Keratinocyte (primary cell): ENCODE data around the gene PARP16. TPM values are rescaled to one million over a fixed set of nuclear protein-coding genes. Genes with fewer than 3 reads are reported as not detected.

Source experiments
- DNase-seq: peaks from one replicate; pipeline ENCODE4 v3.0.0-alpha.2; 2011; ENCODE audit warnings: low read depth, missing footprints, low spot score
- FAIRE-seq: peaks from 2 replicates; lab custom pipeline; 2011; peaks lifted over from hg19 to GRCh38; lab: Jason Lieb, UNC
- H2AFZ ChIP-seq: 2 replicates; pipeline ENCODE4 v1.6.0; 2012; ENCODE audit warnings: low read length, control low read depth, inconsistent platforms; ENCODE audit not compliant: control insufficient read depth
- H3K27ac ChIP-seq: 2 replicates; pipeline ENCODE4 v1.5.1; 2011; ENCODE audit warnings: low read length; ENCODE audit not compliant: control insufficient read depth, insufficient read depth
- H3K27me3 ChIP-seq: 3 replicates; pipeline ENCODE4 v1.6.0; 2011; ENCODE audit warnings: low read length; ENCODE audit not compliant: control insufficient read depth, insufficient read depth; ENCODE audit errors: extremely low read depth
- H3K36me3 ChIP-seq, 2 experiments: 2 replicates in 1 of 2; 3 replicates in 1 of 2; pipeline ENCODE4 v1.5.1; 2011; ENCODE audit warnings: low read length in 2 of 2, mild to moderate bottlenecking in 1 of 2; ENCODE audit not compliant: control insufficient read depth in 2 of 2, insufficient read depth in 2 of 2; ENCODE audit errors: extremely low read depth in 1 of 2
- H3K4me1 ChIP-seq: 3 replicates; pipeline ENCODE4 v1.5.1; 2011; ENCODE audit warnings: low read length; ENCODE audit not compliant: control insufficient read depth, insufficient read depth; ENCODE audit errors: extremely low read depth
- H3K4me2 ChIP-seq: 3 replicates; pipeline ENCODE4 v1.6.0; 2011; ENCODE audit warnings: low read depth, low read length; ENCODE audit not compliant: control insufficient read depth, insufficient read depth; ENCODE audit errors: extremely low read depth
- H3K4me3 ChIP-seq, 3 experiments: fragments of 200-600 bp in 1 of 3; sonication (generic) in 1 of 3; 2 replicates in 2 of 3; 3 replicates in 1 of 3; pipeline ENCODE4 v1.5.1; 2011 to 2016; ENCODE audit warnings: low read length in 3 of 3, mild to moderate bottlenecking in 3 of 3, control low read depth in 2 of 3, inconsistent platforms in 1 of 3, low read depth in 1 of 3, mixed read lengths in 1 of 3, mixed run types in 1 of 3, moderate library complexity in 1 of 3; ENCODE audit not compliant: control insufficient read depth in 2 of 3, insufficient read depth in 2 of 3; ENCODE audit errors: extremely low read depth in 1 of 3
- H3K79me2 ChIP-seq: 2 replicates; pipeline ENCODE4 v1.6.0; 2012; ENCODE audit warnings: low read length; ENCODE audit not compliant: control insufficient read depth, insufficient read depth
- H3K9ac ChIP-seq: 3 replicates; pipeline ENCODE4 v1.6.0; 2011; ENCODE audit warnings: low read length; ENCODE audit not compliant: control insufficient read depth, insufficient read depth; ENCODE audit errors: extremely low read depth
- H3K9me1 ChIP-seq: 3 replicates; pipeline ENCODE4 v1.6.0; 2011; ENCODE audit warnings: low read length; ENCODE audit not compliant: control insufficient read depth, insufficient read depth; ENCODE audit errors: extremely low read depth
- H3K9me3 ChIP-seq: 2 replicates; pipeline ENCODE4 v1.5.1; 2012; ENCODE audit warnings: low read depth, low read length; ENCODE audit not compliant: control insufficient read depth
- H4K20me1 ChIP-seq: 3 replicates; pipeline ENCODE4 v1.6.0; 2011; ENCODE audit warnings: low read length; ENCODE audit not compliant: control insufficient read depth, insufficient read depth; ENCODE audit errors: extremely low read depth
- EZH2 ChIP-seq: IDR thresholded peaks from one replicate; pipeline ENCODE4 v1.6.1; 2012; ENCODE audit warnings: inconsistent platforms, mild to moderate bottlenecking, low read length, moderate library complexity
- dilution Hi-C: fragments of 300-500 bp; cut with MboI; formaldehyde crosslinking; loops from one replicate; pipeline ENCODE4 v1.7.0; 2020; ENCODE audit warnings: low sequenced_read_pairs; ENCODE audit not compliant: extremely low pct_ligation_motif_present
- polyA plus RNA-seq, 5 experiments: library from polyadenylated mRNA; depleted of rRNA in 3 of 5; stranded (reverse) in 3 of 5; stranded (forward) in 1 of 5; unstranded in 1 of 5; fragments of >200 nt; gene quantifications; 1 replicate in 1 of 5; 2 replicates in 3 of 5; 3 replicates in 1 of 5; pipeline versions ENCODE4 v1.2.1 to v1.2.3, GENCODE V29; 2011 to 2012; ENCODE audit warnings: missing spikeins in 2 of 5, low read depth in 1 of 5, low replicate concordance in 1 of 5
- TF ChIP-seq, protein P1 (sequence below), 3 experiments: IDR thresholded peaks in 1 of 3; conservative IDR thresholded peaks in 1 of 3; optimal IDR thresholded peaks in 1 of 3; 2 replicates in 2 of 3; 3 replicates in 1 of 3; pipeline versions ENCODE3 to v1.5.1; 2011; ENCODE audit warnings: low read length in 3 of 3, mild to moderate bottlenecking in 3 of 3, moderate library complexity in 2 of 3, control low read depth in 1 of 3, inconsistent platforms in 1 of 3; ENCODE audit not compliant: insufficient read depth in 2 of 3; ENCODE audit errors: extremely low read depth in 1 of 3

PARP16 gene
- polyA plus RNA-seq, 1 donor (not counting 4 experiments of a cell fraction or from before 2014, with no cell fraction given), result 2.1 TPM

DNA sequence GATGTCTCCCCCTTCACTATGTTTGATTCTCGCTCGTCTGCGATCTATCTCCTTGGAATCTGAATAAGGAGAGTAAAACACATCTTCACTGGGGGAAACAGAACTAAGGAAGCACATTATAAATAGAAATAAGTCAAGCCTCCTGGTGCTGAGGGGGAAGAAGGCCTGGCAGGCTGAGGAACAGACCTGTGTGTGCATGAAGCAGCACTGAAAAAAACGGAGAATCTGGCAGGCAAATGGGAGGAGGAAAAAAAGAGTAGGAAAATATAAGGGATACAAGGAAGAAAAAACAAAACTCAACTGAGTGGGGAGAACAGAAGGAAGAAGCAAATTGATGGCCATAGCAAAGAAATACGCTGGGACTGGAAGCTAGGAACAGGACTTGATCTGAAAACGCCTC is 25.7 kb downstream of the PARP16 start:
- no peak overlapping the region for H3K4me3 ChIP-seq
- no peaks in the 10 kb centered on the region for H4K20me1 ChIP-seq
- H3K9me3 ChIP-seq, result no peaks in the 10 kb centered on the region
- no peak overlapping the region for H3K27ac ChIP-seq
- H3K79me2 ChIP-seq, result no peaks in the 10 kb centered on the region
- no peaks in the 10 kb centered on the region for H3K4me1 ChIP-seq
- DNase-seq (no peak), FAIRE-seq (no peak)
- TF ChIP-seq EZH2, result no peak
- TF ChIP-seq, protein P1, sequence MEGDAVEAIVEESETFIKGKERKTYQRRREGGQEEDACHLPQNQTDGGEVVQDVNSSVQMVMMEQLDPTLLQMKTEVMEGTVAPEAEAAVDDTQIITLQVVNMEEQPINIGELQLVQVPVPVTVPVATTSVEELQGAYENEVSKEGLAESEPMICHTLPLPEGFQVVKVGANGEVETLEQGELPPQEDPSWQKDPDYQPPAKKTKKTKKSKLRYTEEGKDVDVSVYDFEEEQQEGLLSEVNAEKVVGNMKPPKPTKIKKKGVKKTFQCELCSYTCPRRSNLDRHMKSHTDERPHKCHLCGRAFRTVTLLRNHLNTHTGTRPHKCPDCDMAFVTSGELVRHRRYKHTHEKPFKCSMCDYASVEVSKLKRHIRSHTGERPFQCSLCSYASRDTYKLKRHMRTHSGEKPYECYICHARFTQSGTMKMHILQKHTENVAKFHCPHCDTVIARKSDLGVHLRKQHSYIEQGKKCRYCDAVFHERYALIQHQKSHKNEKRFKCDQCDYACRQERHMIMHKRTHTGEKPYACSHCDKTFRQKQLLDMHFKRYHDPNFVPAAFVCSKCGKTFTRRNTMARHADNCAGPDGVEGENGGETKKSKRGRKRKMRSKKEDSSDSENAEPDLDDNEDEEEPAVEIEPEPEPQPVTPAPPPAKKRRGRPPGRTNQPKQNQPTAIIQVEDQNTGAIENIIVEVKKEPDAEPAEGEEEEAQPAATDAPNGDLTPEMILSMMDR (optimal IDR thresholded peaks at IDR 0.05 in 1 of 3, IDR thresholded peaks at IDR 0.05 in 1 of 3, conservative IDR thresholded peaks at IDR 0.05 in 1 of 3; ENCODE audit: extremely low read depth in 1 of 3, insufficient read depth in 2 of 3, low read length in 3 of 3), result no peak
- peaks cover 0 to 6% of the 10 kb centered on the region in 2 experiments for H3K36me3 ChIP-seq
- H3K27me3 ChIP-seq, result no peaks in the 10 kb centered on the region
- no peak overlapping the region for H2AFZ ChIP-seq
- H3K4me2 ChIP-seq, result no peak overlapping the region
- H3K9ac ChIP-seq, result no peak overlapping the region
- H3K9me1 ChIP-seq, result no peaks in the 10 kb centered on the region
- dilution Hi-C loops, result no loop called here

DNA sequence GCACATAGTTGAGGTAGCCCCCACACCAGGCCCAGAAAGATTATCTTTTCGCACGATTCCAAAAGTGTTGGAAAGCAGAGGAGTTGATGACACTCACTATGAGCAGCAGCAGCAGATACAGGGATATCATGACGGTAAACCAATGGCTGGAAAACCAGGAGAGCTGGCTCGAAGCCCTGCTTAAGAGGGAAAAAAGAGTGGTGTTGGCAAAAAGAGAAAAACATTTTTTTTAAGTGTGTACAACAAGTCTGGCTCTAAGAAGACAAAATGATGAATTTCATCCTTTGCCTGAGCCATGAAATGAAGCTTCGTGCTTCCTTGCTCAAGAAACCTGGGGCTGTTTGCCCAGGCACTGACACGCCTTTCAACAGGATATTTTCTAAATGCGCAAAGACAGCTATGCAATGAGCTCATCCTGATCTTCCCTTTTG is 27.3 kb downstream of the PARP16 start:
- H3K27me3 ChIP-seq, result no peaks in the 10 kb centered on the region
- no peak overlapping the region for H3K4me2 ChIP-seq
- dilution Hi-C loops, result no loop called here
- H3K27ac ChIP-seq, result no peak overlapping the region
- no peak overlapping the region for H3K9ac ChIP-seq
- DNase-seq (no peak), FAIRE-seq (no peak)
- H3K4me1 ChIP-seq, result no peaks in the 10 kb centered on the region
- H3K4me3 ChIP-seq, result no peak overlapping the region
- H3K36me3 ChIP-seq, result peaks cover 0 to 6% of the 10 kb centered on the region in 2 experiments
- no peaks in the 10 kb centered on the region for H3K79me2 ChIP-seq
- H4K20me1 ChIP-seq, result no peaks in the 10 kb centered on the region
- H3K9me3 ChIP-seq, result no peaks in the 10 kb centered on the region
- TF ChIP-seq EZH2, result no peak
- TF ChIP-seq, protein P1 (optimal IDR thresholded peaks at IDR 0.05 in 1 of 3, IDR thresholded peaks at IDR 0.05 in 1 of 3, conservative IDR thresholded peaks at IDR 0.05 in 1 of 3; ENCODE audit: extremely low read depth in 1 of 3, insufficient read depth in 2 of 3, low read length in 3 of 3), result no peak
- no peaks in the 10 kb centered on the region for H3K9me1 ChIP-seq
- no peak overlapping the region for H2AFZ ChIP-seq
